ENCODE data around the gene MYO5B.

The MYO5B gene

DNA sequence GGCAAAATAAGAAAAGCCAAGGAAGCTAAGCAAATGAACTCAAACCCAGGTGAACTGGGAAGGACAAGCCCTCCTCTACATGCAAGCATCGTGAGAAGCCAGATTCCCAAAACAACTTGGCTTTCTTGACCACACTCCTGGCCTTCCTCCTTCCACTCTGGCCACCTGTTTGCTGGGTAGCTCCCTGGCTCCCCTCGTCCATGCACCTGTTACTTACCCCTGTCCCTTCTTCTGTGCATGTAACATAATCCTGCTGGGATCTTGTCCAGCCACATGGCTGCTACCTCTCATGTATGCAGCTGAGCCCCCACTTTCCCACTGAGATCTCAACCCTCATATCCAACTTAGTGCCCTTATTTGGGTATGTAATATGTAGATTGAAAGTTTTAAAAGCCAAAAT is 121.6 kb downstream of the MYO5B start:
- DNase-seq (ENCODE audit: low spot score) (no peak), FAIRE-seq (no peak)

DNA sequence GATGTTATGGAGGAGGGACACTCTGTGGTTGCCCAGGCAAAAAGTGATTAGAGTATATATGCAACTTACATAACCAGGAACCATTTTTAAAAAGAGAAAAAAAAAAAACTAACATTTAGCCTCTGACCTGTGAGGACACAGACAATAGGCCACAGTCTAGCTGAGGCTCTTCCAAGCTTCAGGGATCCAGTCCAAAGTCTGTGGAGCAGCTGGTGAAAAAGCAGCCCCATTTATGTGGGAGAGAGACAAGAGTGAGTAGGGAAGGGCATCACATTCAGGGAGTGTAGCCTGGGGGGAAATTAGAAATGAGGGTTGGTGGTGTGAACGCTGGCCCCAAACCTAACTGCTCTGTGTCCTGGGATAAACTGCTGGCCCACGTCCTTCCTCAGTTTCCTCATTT is 122.8 kb downstream of the MYO5B start:
- no peak for FAIRE-seq
- DNase-seq (ENCODE audit: low spot score): no peak

DNA sequence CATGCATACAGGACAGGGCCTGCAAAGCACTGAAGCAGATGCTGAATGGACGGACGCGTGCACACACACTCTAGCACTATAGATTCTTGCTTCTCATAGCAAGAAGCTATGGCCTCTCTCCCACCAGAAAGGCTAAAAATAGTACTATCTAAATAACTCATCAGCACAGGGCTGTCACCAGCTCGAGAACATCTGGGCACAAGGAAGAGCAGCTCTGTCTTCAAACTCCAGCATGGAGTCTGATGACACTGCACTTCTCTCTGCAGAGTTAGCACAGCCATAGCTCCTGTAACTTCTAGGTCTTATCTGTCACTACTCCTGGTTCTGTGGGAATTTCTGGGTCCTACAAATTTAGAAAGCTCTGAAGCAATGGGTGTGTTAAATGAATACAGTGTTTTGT is 123.5 kb downstream of the MYO5B start:
- DNase-seq (ENCODE audit: low spot score): no peak
- no peak for FAIRE-seq

DNA sequence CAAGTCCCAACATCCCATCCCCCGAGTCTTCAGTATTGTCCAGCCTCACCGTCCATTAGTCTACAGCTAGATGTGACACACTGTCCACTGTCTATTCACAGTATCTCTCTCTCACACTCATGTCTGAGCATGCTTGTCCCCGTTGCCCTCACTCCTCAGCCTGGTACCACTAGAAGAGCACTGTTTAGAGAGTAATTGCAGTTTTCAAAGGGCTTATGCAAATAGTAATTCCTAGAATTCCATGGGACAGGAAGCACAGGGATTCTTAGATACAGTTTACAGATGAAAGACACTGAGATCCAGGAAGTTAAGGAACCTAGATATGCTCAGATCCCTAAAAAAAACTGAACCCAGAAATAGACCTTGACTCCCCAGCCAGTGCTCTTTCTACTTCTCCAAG is 125.5 kb downstream of the MYO5B start:
- no peak for FAIRE-seq

DNA sequence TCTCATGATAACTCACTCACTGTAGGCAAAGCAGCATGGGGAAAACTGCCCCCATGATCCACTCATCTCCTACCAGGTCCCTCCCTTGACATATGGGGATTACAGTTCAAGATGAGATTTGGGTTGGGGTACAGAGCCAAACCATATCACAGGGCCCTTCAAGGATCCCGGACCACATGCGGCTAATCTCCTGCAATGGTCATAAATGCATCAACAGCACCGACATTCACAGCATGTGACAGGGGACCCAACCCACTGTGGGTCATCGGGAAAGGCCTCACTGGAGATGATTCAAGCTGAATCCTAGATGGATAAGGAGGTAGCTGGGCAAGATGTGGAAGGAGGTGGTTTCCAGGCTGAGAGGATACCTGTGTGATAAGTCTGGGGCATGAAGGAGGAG is 129.4 kb downstream of the MYO5B start:
- FAIRE-seq (no peak), DNase-seq (ENCODE audit: low spot score) (no peak)

More for the DNA sequence above, 125.5 kb downstream of the MYO5B start:
- DNase-seq (ENCODE audit: low spot score): no peak

DNA sequence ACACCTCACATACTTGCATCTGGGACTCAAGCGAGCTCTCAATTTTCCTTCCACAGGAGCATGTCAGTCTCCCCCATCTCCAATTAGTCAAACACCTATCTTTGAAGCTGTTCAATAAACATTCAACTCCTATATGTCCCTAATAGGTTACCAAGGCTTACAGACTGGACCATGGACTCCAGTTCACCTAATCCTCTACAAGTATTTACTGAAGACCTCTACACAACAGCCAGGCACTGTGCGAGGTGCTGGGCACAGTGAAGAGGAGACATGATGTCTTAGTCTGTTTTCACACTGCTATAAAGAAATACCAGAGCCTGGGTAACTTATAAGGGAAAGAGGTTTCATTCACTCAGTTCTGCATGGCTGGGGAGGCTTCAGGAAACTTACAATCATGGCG is 129.9 kb downstream of the MYO5B start:
- no peak for DNase-seq (ENCODE audit: low spot score)
- FAIRE-seq: no peak

DNA sequence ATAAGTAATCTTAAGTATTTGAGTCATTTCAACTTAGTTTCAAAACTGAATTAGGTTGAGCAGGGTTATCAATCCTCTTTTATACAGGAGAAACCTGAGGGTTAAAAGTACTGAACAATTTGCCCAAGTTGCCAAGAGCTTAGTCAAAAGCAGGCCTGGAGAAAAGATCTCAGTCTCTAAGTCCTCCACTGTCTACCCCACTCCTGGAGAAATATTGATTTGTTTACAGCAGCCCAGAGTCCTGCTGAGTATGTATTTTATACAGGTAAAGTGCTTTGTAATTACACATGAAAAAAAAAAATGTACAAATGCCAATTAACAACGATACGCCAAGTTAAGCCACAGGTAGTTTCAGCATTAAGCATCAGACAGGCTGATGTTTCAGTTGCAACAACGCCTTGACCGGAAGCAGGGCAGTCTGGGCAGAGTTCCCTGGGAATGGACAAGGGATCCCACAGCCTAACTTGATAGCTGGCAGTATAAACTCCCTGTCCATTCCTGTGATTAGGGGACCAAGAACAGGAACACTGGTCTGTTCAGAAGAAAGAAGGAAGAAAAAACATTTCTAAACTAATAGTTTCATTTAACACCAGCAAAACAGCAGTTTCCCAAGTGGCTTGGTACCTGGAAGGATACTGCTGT is 132.9 kb downstream of the MYO5B start:
- FAIRE-seq: no peak
- no peak for DNase-seq (ENCODE audit: low spot score)

DNA sequence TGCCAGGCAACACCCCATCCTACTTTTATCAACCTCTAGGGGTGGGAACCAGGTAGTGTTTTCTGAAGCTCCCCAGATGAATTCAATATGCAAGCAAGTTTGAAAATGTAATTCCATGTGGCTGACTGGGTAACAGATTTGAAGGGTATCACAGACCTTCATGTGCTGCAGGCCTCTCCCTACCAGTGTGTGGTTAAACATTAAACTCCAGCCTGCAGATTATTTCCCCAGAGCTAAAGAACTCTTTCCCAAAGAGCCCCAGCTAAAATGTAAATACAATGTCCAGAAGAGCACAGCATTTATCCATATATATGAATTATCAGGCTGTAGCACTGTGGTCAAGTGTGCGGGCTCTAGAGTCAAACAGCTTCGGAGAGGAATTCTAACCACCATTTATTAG is 134.1 kb downstream of the MYO5B start:
- no peak for FAIRE-seq
- no peak for DNase-seq (ENCODE audit: low spot score)

DNA sequence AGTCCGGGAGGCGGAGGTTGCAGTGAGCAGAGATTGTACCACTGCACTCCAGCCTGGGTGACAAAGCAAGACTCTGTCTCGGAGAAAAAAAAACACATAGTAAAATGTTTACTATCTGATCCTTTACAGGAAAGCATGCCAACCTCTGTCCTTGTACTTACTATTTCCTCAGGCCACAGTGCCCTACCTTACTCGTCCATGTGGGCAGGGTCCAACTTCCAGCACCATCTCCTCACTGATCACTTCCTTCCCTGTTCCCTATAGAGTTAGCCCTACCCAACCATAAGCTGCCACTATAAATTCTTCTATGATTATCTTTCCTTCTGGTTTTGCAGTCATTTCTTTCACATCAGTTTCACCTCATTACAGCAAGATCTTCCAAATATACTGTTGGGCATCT is 136.2 kb downstream of the MYO5B start:
- FAIRE-seq: no peak

DNA sequence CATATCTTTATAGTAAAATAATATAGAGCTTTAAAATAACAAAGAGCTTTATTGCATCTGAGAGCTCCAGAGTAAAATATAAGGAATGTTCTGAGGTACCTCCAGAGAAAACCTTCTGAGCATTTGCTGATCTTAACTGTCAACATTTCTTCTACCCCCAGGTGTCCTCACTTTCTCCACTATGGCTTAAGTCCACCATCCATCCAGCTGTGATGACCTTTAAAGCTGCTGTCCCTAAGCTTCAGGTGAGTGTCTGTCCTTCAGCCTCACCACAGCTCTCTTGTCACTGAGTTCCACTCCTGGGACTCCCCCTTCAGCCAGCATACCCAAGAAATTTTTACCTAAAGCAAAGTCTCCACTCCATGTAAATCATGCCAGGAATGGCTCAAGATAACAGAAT is 137.9 kb downstream of the MYO5B start:
- no peak for FAIRE-seq
- no peak for DNase-seq (ENCODE audit: low spot score)

More for the DNA sequence above, 136.2 kb downstream of the MYO5B start:
- no peak for DNase-seq (ENCODE audit: low spot score)

DNA sequence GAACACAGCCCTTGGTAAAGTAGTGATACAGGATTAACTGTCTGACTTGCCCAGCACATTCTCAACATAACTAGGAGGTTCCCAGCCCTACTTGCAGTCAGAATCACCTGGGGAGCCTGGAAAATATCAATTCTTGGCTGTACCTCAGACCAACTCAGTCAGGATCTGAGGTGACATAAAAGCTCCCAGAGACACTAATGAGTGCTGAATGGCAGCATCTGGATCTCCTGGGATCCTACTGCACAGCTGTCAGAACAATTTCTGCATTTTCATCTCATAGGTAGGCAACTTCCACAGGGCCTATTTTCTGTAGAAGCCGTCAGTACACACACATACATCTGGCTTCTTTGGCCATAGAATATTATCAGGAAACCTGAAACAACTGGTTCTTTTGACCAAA is 138.8 kb downstream of the MYO5B start:
- DNase-seq (ENCODE audit: low spot score) (no peak), FAIRE-seq (no peak)

DNA sequence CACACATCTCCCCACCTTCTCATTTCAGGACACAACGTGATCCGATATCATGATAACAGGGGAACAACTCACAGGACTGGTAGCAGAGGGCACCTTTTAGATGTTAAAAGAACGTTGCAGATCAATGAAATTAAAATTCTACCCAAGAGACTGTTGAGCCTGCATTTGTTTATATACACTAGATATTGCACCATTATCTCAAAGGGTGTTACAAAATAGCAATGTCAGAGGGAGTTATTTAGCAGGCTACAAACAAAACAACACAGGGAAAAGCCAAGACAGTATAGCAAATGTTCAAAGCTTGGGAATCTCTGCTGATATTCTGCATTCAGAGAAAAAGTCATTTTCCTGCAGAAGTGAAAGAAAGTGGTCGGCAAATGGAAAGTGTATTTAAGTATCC is 139.5 kb downstream of the MYO5B start:
- FAIRE-seq (no peak), DNase-seq (ENCODE audit: low spot score) (no peak)

DNA sequence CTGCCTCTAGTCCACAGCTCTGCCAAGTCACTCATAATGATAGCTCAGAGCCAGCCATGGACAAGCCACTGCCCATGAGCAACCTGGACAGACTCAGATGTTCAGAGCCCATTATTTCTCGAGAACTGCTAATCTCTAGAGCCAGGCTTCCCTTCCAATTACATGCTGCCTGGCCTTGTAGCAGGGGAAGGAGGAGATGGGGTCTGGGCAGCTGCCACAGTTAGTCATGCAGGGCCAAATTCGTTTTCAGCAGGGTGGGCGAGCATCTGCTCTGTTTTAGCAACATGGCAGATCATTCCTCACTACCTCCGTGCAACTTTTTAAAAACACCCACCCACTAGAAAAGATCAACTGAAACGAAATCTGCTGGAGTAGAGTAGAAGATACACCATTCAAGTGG is 141.8 kb downstream of the MYO5B start:
- DNase-seq (ENCODE audit: low spot score) (no peak), FAIRE-seq (no peak)

DNA sequence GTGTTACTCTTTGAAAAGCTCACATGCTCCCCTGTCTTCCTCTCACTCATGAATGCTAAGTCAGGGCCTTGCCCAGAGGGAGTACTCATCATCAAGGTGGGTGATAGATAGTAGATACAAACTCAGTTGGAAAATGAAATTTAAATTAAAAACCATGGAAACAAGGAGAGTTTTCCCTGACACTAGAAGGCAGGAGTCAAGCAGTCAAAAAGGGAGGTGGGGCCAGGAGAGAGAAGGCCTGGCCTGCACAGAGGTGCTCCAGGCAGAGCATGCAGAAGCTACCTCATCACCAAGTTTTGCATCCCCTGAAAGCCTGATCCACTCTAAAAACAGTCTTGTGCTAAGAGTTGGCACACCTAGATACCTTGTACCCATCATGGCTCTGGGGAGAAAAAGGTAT is 143.7 kb downstream of the MYO5B start:
- DNase-seq (ENCODE audit: low spot score) (peak; percentile 23), FAIRE-seq (no peak)

DNA sequence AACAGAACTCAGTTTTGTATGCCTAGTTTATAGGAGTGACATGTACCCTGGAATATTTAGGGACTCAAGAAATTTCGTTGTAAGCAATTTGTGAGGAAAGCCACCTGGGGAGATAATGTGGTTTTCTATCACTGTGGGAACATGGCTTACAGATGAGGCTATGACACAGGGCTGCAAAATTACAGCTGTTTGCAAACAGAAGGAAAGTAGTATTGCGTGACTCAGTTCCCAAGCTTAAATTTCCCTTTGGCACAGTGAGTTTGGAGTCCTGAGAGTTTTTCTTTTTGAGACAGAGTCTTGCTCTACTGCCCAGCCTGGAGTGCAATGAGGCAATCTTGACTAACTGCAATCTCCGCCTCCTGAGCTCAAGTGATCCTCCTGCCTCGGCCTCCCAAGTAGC is 149.8 kb downstream of the MYO5B start:
- DNase-seq (ENCODE audit: low spot score) (no peak), FAIRE-seq (no peak)

DNA sequence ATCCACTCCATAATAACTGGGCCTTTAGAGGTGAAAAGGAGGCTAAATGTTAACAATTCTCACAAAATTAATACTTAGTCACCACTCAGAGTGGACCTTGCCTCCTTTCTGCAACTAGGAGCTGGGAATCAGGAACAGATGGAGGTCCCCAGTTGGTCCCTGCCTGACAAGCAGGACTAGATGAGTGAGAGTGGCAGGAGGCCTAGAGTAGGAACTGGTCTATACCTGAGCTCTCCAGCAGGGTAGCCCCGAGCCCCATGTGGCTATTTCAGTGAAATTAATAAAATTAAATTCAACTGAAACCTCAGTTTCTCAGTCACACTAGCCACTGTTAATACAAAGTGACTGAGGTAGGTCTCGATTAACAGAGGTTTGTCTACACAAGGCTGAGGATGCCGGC is 150.5 kb downstream of the MYO5B start:
- no peak for DNase-seq (ENCODE audit: low spot score)

DNA sequence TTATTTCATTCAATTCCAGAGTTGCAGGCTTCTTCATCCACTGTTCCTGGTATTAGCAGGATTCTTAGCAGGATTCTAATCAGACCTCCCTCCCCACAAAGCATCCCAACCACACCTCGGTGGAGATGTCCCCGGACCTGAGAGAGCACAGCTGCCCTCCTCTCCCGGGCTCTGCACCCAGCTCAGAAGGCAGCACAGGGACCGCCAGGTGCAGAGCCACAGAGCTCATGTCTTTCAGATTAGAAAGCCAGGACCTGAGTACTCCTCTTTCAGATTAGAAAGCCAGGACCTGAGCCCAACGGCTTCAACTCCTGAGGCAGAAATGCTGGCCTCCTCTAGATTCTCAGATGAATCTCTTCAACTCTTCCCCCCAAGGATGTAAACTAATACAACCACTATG is 152.3 kb downstream of the MYO5B start:
- DNase-seq (ENCODE audit: low spot score) (no peak), FAIRE-seq (no peak)

More for the DNA sequence above, 150.5 kb downstream of the MYO5B start:
- no peak for FAIRE-seq

DNA sequence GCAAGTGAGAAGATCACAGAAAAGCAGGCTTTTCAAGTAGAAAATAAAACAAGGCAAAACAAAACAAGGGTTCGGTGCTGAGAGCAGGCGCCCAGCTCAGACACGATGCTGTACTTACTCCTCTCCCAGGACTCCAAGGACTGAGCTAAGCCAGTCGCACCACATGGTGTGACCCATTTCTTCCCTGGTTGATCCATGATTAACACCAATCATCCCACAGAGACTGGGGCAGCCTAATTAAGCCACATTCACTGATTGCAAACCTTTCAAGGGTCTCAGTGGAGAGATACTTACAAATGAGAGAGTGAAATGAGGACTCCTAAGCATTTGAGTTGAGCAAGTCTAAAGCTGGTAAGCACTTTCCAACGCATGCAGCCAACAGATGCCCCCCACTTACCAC is 155.2 kb downstream of the MYO5B start:
- DNase-seq (ENCODE audit: low spot score) (no peak), FAIRE-seq (no peak)

DNA sequence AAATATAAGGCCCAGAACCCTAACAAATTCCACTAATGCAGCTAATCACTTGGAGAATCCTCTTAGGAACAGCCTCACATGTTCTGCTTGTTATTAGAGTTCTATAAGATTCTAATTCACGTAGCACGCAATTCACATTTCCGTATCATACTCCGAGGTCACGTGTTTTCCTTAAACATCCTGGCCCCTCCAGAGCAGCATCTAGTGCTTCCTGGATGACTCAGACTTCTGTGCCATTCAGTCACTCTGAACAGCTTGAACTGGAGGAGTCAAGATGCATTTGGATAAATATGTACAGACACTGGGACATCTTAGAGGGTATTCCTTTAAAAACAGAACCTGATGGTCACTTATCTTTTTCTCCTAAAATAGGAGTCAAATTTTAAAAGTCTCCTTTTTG is 156.5 kb downstream of the MYO5B start:
- DNase-seq (ENCODE audit: low spot score): peak; percentile 50
- no peak for FAIRE-seq

DNA sequence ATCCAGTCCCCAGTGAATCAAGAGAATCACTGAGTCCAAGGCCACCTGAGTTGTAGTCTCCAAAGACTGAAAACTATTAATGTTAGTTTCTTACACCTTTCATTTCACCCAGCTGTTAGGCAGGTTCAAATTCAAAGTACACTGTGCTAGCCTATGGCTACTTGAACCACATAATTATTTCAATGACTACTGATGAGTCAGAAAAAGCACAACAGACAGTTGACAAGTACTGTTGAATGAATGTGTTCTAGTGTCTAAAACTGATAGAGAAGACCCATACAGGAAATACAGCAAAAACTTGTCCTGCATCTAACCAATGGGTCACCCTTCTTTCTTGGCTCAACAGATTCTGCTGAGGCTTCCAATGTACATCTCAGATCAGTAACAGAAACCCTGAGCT is 160.9 kb downstream of the MYO5B start:
- no peak for DNase-seq (ENCODE audit: low spot score)
- no peak for FAIRE-seq

DNA sequence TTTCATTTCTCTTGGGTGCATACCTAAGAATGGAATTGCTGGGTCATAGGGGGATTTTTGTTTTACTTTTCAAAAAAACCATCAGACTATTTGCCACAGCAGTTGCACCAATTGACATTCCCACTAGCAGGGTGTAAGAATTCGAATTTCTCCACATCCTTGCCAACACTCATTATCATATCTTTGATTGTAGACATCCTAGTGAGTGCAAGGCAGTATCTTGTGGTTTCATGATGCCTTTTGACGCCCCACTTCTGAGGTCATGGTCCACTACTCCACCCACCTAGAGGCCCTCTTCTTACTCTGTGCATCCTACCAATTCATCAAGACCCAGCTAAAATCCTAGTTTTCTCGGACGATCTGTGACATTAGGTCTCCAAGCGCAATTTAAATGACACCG is 161.9 kb downstream of the MYO5B start:
- DNase-seq (ENCODE audit: low spot score) (no peak), FAIRE-seq (no peak)

DNA sequence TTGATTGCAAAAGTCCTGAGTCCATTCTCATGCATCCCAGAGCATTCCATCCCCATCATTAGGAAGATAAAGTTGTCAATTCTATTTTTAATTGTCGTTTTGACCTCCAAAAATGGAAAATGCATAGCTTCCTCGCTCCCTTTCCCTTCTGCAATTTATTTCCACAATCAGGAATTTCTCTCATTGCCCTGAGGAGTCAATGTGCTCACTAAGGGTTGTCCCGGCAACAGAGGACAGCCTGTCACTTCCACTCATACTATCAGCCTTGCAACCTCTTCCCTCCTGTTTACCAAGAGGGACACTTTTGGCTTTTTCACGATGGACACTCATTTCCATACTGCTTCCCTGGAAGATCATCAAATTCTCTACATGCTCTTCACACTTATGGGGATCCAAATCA is 164.8 kb downstream of the MYO5B start:
- DNase-seq (ENCODE audit: low spot score) (no peak), FAIRE-seq (no peak)

DNA sequence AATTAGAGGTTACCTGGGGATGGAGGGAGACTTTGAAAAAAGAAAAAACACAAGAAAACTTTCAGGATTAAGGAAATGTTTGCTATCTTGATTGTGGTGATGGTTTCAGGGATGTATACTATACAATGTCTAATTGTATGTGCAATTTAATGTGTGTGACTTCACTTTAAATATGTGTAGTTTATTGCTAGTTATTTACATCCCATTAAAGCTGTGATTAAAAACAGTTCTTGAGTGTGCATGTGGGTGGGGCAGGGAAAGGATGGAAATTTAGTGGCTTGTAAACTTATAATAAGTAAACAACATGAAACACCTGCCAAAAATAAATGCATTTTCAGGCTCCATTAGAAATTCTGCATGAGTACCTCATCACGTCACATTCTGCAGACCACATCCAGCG is 167.0 kb downstream of the MYO5B start:
- DNase-seq (ENCODE audit: low spot score) (no peak), FAIRE-seq (no peak)

DNA sequence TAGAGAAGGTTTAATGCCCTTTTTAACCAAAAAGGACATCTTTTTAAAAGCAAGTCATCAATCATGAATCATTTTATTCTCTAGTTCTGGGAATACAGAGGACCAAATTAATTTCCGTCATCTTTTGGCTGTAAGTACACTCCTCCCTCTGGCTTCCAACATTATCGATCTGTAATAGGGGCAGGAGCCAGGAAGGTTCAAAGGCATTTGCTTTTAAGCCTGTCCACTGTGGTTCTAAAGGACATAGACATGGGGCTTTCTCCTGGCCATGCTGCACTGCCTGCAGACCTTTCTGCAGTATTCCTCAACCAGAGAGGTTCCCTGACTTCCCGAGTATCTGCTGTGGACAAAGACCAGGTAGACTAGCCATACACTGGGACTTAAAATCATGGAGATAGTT is 170.5 kb downstream of the MYO5B start:
- DNase-seq (ENCODE audit: low spot score) (no peak), FAIRE-seq (no peak)

Data from urothelium cell line (cell line).